Colon (tissue), 2 donors: ENCODE data around the gene PAX5.

ENCODE experiments used
- FAIRE-seq: peaks from 2 replicates; lab custom pipeline; 2012; peaks lifted over from hg19 to GRCh38; lab: Jason Lieb, UNC
- donor health status: control.
- donor health status: control.

PAX5 gene

DNA sequence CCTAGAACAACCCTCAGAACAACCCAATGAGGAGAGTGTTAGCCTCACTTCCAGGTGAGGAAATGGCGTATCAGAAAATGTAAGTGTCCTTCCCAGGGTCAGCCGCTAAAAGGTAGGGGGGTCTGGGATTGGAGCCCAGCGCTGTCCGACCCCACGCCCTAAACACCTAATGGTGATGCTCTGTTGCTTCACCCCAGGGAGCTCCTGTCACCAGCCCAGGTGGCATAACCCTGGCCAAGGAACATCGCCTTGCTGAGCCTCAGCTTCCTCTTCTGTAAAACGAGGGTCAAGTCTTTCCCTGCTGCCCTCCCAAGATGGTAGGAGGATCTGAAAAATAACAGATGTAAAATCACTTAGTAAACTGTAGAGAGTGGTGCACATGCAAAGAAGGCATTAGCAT, 132.5 kb downstream of the PAX5 start:
- FAIRE-seq = no peak

- FAIRE-seq = no peak
These were observed 133.2 kb downstream of the PAX5 start for GRCh38 chr9:36900856-36901220.

DNA sequence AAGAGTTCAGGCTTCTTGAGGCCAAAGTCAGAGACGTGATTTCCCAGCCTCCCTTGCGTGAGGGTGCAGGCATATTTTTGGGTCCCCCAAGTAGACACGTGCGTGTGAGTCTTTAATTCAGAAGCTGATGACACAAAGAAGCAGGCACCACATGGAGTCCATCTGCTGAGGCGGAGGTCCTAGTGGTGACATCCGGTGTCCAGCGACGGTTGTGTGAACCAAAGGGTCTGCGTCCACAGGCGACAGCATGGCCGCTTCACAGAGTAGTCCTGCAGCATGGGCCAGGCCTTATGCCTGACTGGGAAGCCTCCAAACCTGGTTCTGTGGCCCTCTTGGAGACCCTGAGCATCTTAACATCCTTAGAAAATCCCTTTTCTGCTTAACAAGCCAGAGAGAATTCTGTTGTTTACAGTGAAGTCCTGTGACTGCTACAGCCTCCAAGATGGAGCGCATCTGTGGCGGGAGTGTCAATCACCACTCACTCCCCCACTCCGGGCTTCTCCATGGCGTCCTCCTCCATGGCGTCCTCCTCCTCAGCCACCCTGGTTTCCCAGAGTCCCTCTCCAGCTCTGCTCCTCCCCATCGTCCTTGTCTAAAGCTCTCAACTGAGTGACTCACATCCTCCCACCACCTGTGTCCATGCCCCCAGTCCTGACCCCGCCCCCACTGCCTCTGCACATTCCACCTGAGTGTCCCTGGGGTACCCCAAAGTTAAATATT, 133.8 kb downstream of the PAX5 start:
- FAIRE-seq = no peak

DNA sequence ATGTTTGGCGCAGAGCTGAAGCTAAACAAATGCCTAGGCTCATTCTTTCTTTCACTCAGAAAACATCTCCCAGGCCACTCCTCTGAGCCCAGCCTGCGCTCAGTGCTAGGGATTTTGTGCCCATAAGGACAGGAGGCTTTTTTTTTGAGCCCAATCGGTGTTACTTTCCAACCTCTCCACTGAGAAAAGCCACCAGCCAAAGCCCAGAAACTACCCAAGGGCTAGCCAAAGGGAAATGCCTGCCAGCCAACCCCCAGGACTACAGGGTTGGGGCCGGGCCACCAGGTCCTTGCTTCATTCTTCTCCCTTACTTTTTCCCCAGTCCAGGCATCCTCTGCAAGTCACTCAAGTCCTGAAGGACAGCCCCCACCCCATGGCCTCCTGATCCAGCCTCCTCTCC, 134.7 kb downstream of the PAX5 start:
- no peak for FAIRE-seq

GRCh38 chr9:36898431-36899020, 135.5 kb downstream of the PAX5 start:
- no peak for FAIRE-seq

DNA sequence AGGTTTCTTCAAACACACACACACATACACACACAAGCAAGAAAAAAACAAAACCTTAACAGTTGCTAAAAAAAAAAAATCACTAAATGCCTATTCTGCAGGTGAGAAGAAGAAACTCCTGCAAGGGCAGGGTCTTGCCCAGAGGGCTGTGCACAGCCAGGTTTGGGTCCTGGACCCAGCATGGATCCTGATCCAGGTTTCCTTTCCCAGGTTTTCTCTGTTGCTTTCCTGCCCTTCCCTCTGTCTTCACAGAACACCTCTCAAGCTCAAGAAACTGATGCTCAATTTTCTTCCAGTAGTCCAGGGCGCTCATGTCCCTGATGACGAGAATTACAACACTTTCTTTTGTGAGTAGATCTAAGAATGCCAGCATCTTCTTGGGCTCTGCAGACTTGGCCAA, 136.6 kb downstream of the PAX5 start:
- FAIRE-seq = no peak

GRCh38 chr9:36897019-36897418, 137.0 kb downstream of the PAX5 start:
- no peak for FAIRE-seq

GRCh38 chr9:36896296-36896695, 137.8 kb downstream of the PAX5 start:
- no peak for FAIRE-seq

GRCh38 chr9:36895744-36896260, 138.3 kb downstream of the PAX5 start:
- no peak for FAIRE-seq

GRCh38 chr9:36894695-36895310, 139.3 kb downstream of the PAX5 start:
- no peak for FAIRE-seq

DNA sequence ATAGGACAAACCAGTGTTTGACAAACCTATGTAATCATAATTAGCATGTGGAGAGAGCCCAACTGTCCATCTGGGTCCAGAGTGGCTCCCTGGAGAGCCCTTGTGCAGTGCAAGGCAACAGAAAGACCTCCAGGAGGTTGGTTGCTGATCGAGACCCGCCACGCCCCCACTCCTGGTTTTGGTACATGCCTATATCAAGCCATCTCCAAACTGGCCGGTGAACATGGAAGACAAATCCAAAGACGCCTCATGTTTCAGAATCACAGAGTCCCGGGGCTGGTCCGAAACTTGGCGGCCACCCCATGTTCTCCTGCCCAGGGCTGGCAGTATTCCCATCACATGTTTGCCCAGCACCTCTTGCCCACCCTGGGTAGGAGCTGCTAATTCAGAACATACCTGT, 140.2 kb downstream of the PAX5 start:
- no peak for FAIRE-seq

DNA sequence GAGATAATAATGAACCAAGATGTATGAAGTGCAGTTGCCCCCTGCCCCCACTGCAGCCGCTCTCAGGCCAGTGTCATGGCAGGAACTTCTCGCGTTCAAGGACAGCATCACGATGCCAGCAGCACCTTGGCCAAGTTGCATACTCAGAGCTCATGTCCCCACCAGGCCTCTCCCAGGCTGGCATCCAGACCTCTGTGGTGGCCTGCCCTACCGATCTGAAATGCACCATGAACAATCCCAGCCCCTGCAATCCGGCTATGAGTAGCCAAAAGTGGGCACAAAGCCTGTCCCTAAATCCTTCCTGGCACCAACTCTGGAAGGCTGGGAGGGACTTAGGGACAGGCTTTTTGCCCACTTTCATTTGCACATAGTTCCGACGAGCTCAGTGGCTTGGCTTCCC, 140.9 kb downstream of the PAX5 start:
- no peak for FAIRE-seq

GRCh38 chr9:36892279-36892678, 141.8 kb downstream of the PAX5 start:
- FAIRE-seq = no peak

DNA sequence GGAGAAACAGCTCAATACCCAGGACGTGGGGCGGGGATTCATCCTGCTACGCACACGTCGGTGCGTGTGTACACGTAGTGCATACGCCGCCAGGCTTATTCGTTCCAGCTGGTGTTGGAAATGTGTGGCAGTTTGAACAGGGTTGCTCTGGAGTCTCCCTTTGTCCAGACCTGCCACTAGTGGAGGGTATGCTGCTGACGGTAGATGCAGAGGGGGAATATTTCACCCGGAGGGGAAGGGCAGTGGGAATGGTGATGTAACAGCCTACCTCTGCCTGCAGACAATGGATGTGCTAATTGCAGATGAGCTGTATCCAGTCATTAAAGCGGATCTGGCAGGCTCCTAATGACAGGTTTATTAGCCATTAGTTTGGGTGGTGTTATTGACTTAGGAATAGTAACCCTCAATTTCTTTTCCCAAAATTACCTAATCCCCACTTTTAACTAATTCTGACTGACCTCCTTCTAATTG, 142.7 kb downstream of the PAX5 start:
- no peak for FAIRE-seq

- FAIRE-seq = no peak
These were observed 144.2 kb downstream of the PAX5 start for GRCh38 chr9:36889844-36890243.

DNA sequence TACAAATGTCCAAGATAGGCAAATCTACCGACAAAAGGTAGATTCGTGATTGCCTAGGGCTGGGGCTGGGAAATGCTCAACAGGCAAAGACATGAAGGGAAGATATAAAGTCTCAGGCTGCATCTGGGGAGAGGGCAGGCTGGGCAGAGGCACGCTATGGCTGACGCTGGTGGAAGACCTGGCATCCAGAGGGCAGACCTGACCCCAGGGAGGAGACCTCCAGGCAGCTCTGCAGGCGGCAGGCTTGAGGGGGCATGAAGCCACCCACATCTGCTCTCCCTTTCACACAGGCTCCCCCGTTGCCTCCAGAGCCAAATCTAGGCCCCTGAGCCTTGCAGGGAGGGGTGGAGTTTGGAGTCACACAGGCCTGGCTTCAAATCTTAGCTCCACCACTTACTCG, 145.5 kb downstream of the PAX5 start:
- no peak for FAIRE-seq

- FAIRE-seq = no peak
These were observed 149.3 kb downstream of the PAX5 start for GRCh38 chr9:36884721-36885120.

DNA sequence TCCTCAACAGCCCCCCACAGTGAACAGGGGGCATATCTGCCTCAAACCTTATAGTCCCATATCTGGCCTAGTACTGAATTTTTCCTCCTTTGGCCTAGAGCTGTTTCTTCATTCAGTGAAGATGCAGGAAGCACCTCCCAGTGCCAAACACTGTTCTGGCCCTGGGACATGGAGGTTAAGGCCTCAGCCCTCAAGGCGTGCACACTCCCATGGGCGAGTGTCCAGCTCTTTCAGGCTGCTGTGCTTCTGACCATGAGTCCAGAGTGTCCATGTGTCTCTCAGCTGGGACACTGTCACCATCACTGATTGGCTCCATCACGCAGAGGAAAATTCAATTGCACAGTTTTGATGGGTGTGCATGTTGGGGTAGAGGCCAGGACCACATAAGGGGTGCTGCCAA, 151.5 kb downstream of the PAX5 start:
- FAIRE-seq = no peak

- no peak for FAIRE-seq
These were observed 152.2 kb downstream of the PAX5 start for GRCh38 chr9:36881743-36882441.

DNA sequence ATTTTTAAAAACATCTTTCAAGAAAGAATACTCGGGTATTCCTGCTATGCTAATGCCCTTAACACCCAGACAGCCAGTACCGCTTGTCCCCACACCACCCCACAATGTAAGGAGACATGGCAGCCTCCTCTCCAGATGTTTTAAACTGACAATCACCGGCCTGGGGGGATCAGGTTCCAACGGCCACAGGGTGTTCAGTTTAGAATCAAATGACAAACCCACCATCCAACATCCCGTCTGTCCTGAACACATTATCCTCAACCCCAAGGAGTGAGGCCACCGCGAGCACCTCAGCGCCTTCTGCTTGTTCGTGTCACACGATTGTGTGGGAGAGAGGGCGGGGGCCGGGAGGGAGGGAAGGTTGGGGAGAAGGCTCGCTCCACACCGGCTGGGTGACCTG, 152.8 kb downstream of the PAX5 start:
- no peak for FAIRE-seq

DNA sequence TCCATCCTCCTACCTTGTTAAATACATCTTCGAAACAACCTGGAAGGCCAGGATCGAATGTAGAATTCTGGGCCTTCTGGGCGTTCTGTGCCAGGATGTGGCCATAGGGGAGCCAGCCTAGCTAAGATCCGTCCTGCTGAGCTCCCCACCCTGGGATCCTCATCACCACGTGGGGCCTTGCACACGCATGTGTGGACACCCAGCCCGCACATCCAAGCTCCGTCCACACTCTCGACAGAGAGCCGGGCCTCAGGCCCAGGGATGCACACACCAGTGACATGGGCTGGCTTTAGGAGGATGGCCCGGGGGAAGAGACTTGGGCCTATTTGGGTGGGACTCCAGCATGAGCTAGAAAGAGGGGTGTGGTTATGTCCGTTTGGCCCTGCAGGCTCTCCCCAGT, 154.0 kb downstream of the PAX5 start:
- FAIRE-seq = no peak

GRCh38 chr9:36878986-36879982, 154.8 kb downstream of the PAX5 start:
- no peak for FAIRE-seq
